ENCODE data around the gene GRM7.

- no peak for TF ChIP-seq POLR2A (IDR thresholded peaks at IDR 0.05)
- TF ChIP-seq CTCF (IDR thresholded peaks at IDR 0.05) = no peak
Measured at GRCh38 chr3:7171493-7171892, 310.6 kb downstream of the GRM7 start.

Data from adrenal gland (tissue), 5 donors.